GM23338 (cell line): ENCODE measurements around the gene TMED10. TPM values are rescaled to one million over a fixed set of nuclear protein-coding genes. Genes with fewer than 3 reads are reported as not detected.

ENCODE experiments used
- ATAC-seq: fragments of 200-7000 bp; cut with Tn5 transposase; 3 replicates; pipeline ENCODE4 v1.9.1; 2020
- DNase-seq: peaks from one replicate; pipeline ENCODE4 v3.0.0-alpha.2; 2015; ENCODE audit warnings: low spot score
- H2AFZ ChIP-seq: fragments of 200-600 bp; sonication (generic); 2 replicates; pipeline ENCODE4 v1.8.0; 2016; ENCODE audit warnings: antibody characterized with exemption, mild to moderate bottlenecking, moderate library complexity
- H3F3A ChIP-seq: fragments of 200-600 bp; sonication (generic); replicated peaks from 2 replicates; pipeline ENCODE4 v1.8.0; 2017; ENCODE audit warnings: antibody characterized with exemption, mixed run types, low read depth
- H3K27ac ChIP-seq: fragments of 200-600 bp; sonication (generic); 2 replicates; pipeline ENCODE4 v1.6.1; 2016; ENCODE audit warnings: low read depth
- H3K27me3 ChIP-seq: fragments of 200-600 bp; sonication (generic); 2 replicates; pipeline ENCODE4 v1.8.0; 2016; ENCODE audit warnings: mild to moderate bottlenecking, mixed run types, moderate library complexity; ENCODE audit not compliant: insufficient read depth
- H3K36me3 ChIP-seq: fragments of 200-600 bp; sonication (generic); 2 replicates; pipeline ENCODE4 v1.8.0; 2016; ENCODE audit warnings: mild to moderate bottlenecking; ENCODE audit not compliant: insufficient read depth
- H3K4me1 ChIP-seq: fragments of 200-600 bp; sonication (generic); 2 replicates; pipeline ENCODE4 v1.8.0; 2016; ENCODE audit warnings: mild to moderate bottlenecking, moderate library complexity; ENCODE audit not compliant: insufficient read depth
- H3K4me2 ChIP-seq: fragments of 200-600 bp; sonication (generic); 2 replicates; pipeline ENCODE4 v1.7.1; 2017; ENCODE audit warnings: mixed run types
- H3K4me3 ChIP-seq: fragments of 200-600 bp; sonication (generic); 2 replicates; pipeline ENCODE4 v1.6.1; 2016; ENCODE audit warnings: mixed run types
- H3K79me2 ChIP-seq: fragments of 200-600 bp; sonication (generic); replicated peaks from 2 replicates; pipeline ENCODE4 v1.8.0; 2017; ENCODE audit warnings: mild to moderate bottlenecking; ENCODE audit not compliant: insufficient read depth
- H3K9me2 ChIP-seq: fragments of 200-600 bp; sonication (generic); 2 replicates; pipeline ENCODE4 v1.8.0; 2017; ENCODE audit not compliant: insufficient read depth
- H4K20me1 ChIP-seq: fragments of 200-600 bp; sonication (generic); replicated peaks from 2 replicates; pipeline ENCODE4 v1.8.0; 2017; ENCODE audit warnings: mild to moderate bottlenecking; ENCODE audit not compliant: insufficient read depth
- H3K27ac Mint-ChIP-seq: 2 replicates; pipeline ENCODE4 v1.8.0; 2020; ENCODE audit warnings: inconsistent platforms, mild to moderate bottlenecking, moderate library complexity, mixed read lengths
- H3K27me3 Mint-ChIP-seq: 3 replicates; pipeline ENCODE4 v1.8.0; 2022; ENCODE audit warnings: low read depth, mild to moderate bottlenecking, moderate library complexity, mixed read lengths, inconsistent platforms; ENCODE audit not compliant: insufficient read depth, poor library complexity
- H3K36me3 Mint-ChIP-seq: 3 replicates; pipeline ENCODE4 v1.8.0; 2021; ENCODE audit warnings: low read depth, mild to moderate bottlenecking, inconsistent platforms, moderate library complexity, mixed read lengths
- H3K4me1 Mint-ChIP-seq: 3 replicates; pipeline ENCODE4 v1.8.0; 2020; ENCODE audit warnings: mild to moderate bottlenecking, inconsistent platforms, mixed read lengths
- H3K4me3 Mint-ChIP-seq: 3 replicates; pipeline ENCODE4 v1.8.0; 2021; ENCODE audit warnings: moderate library complexity, mild to moderate bottlenecking, inconsistent platforms, mixed read lengths
- H3K9me3 Mint-ChIP-seq: 3 replicates; pipeline ENCODE4 v1.8.0; 2020; ENCODE audit warnings: moderate library complexity, mild to moderate bottlenecking, inconsistent platforms, mixed read lengths
- CREB1 ChIP-seq: fragments of 250-450 bp; sonication (Bioruptor Pico); IDR thresholded peaks from 2 replicates; pipeline ENCODE4 v1.5.0; 2020; ENCODE audit warnings: low read depth, mild to moderate bottlenecking, moderate library complexity
- CTCF ChIP-seq, 2 experiments: fragments of 200-600 bp in 1 of 2; sonication (generic) in 1 of 2; conservative IDR thresholded peaks; 2 replicates each; pipeline versions ENCODE4 v1.5.1 to v1.6.1; 2016 to 2017; ENCODE audit warnings: antibody characterized with exemption in 2 of 2, low read depth in 2 of 2, mild to moderate bottlenecking in 2 of 2, moderate library complexity in 1 of 2
- ETS1 ChIP-seq: IDR thresholded peaks from 2 replicates; pipeline ENCODE4 v1.6.1; 2016; ENCODE audit warnings: antibody characterized with exemption
- EZH2 ChIP-seq: fragments of 200-600 bp; sonication (generic); IDR thresholded peaks from one replicate; pipeline ENCODE4 v1.8.0; 2017; ENCODE audit warnings: antibody characterized with exemption, mild to moderate bottlenecking, low read depth; ENCODE audit not compliant: unreplicated experiment
- EZH2phosphoT487 ChIP-seq: fragments of 200-600 bp; sonication (generic); IDR thresholded peaks from one replicate; pipeline ENCODE4 v1.8.1; 2018; ENCODE audit warnings: antibody characterized with exemption; ENCODE audit not compliant: unreplicated experiment
- JUNB ChIP-seq: IDR thresholded peaks from one replicate; pipeline ENCODE4 v1.6.1; 2016; ENCODE audit warnings: antibody characterized with exemption; ENCODE audit not compliant: unreplicated experiment
- NANOG ChIP-seq: IDR thresholded peaks from 2 replicates; pipeline ENCODE4 v1.6.1; 2016; ENCODE audit warnings: antibody characterized with exemption, borderline replicate concordance
- POLR2AphosphoS5 ChIP-seq: IDR thresholded peaks from 2 replicates; pipeline ENCODE4 v1.6.1; 2016; ENCODE audit warnings: antibody characterized with exemption, low read depth
- REST ChIP-seq: IDR thresholded peaks from one replicate; pipeline ENCODE4 v1.6.1; 2018; ENCODE audit warnings: antibody characterized with exemption; ENCODE audit not compliant: unreplicated experiment
- STAT1 ChIP-seq: IDR thresholded peaks from one replicate; pipeline ENCODE4 v1.6.1; 2016; ENCODE audit warnings: antibody characterized with exemption; ENCODE audit not compliant: unreplicated experiment
- ZNF114 ChIP-seq: fragments of 250-450 bp; sonication (Bioruptor Pico); IDR thresholded peaks from 2 replicates; pipeline ENCODE4 v1.5.0; 2020; ENCODE audit warnings: mild to moderate bottlenecking, moderate library complexity
- ZNF331 ChIP-seq: fragments of 250-450 bp; sonication (Bioruptor Pico); IDR thresholded peaks from 2 replicates; pipeline ENCODE4 v1.5.0; 2020; ENCODE audit warnings: low read depth, mild to moderate bottlenecking, moderate library complexity
- ZNF462 ChIP-seq: fragments of 250-450 bp; sonication (Bioruptor Pico); IDR thresholded peaks from 2 replicates; pipeline ENCODE4 v1.5.0; 2020; ENCODE audit warnings: mild to moderate bottlenecking, moderate library complexity
- polyA plus RNA-seq: library from polyadenylated mRNA; unstranded; fragments of >200 nt; fragmentation: Nextera tagmentation; extraction: Ambion mirVana; gene quantifications from 2 replicates; pipeline ENCODE4 v1.2.1, GENCODE V29; 2016
- total RNA-seq: library from RNA; depleted of rRNA; stranded (reverse); fragments of >200 nt; shearing (Covaris generic); gene quantifications from 2 replicates; pipeline ENCODE4 v1.2.3, GENCODE V29; 2014

Gene TMED10
- total and polyA plus RNA-seq, 2 experiments from 2014 or later = 180 to 196 TPM

- Histone ChIP-seq H3K79me2 (no peaks in the 10 kb centered on the region), H4K20me1 (no peaks in the 10 kb centered on the region; the same call in 1 of the 2 replicates), H3K4me1 (no peaks in the 10 kb centered on the region; the same call in 1 of the 2 replicates), H3K36me3 (peaks cover 15% of the 10 kb centered on the region; the same call in 1 of the 2 replicates), H3K27me3 (no peaks in the 10 kb centered on the region), H3K9me2 (no peaks in the 10 kb centered on the region), H2AFZ (no peak overlapping the region), H3K4me2 (no peak overlapping the region), H3K27ac (no peak overlapping the region), H3F3A (no peaks in the 10 kb centered on the region), H3K4me3 (no peak overlapping the region)
- Mint-ChIP-seq H3K4me1 (peaks cover 6% of the 10 kb centered on the region; the same call in 2 of the 3 replicates), H3K36me3 (peaks cover 69% of the 10 kb centered on the region), H3K27ac (no peak overlapping the region), H3K27me3 (no peaks in the 10 kb centered on the region), H3K4me3 (no peak overlapping the region), H3K9me3 (no peaks in the 10 kb centered on the region; the same call in 2 of the 3 replicates)
- no peak for ATAC-seq
- DNase-seq = no peak
- TF ChIP-seq ZNF331 (no peak), CTCF (conservative IDR thresholded peaks at IDR 0.05; ENCODE audit: low read depth in 2 of 2) (no peak), CREB1 (CRISPR knock-in tag) (no peak), ZNF462 (no peak), ETS1 (no peak), NANOG (no peak), STAT1 (no peak), EZH2phosphoT487 (no peak), ZNF114 (CRISPR knock-in tag) (no peak), POLR2AphosphoS5 (no peak), JUNB (no peak), EZH2 (no peak), REST (no peak)
Observed at GRCh38 chr14:75094896-75095295, 81.5 kb downstream of the TMED10 start.
